RWPE2 (cell line): ENCODE measurements around the gene MYBPC3.

Source experiments
- ATAC-seq: fragments of 200-7000 bp; cut with Tn5 transposase; 3 replicates; pipeline ENCODE4 v1.9.1; 2021; ENCODE audit warnings: low read depth
- DNase-seq: peaks from one replicate; pipeline ENCODE4 v3.0.0-alpha.2; 2020; ENCODE audit warnings: low spot score
- H3K27ac ChIP-seq: fragments of 450-650 bp; 2 replicates; pipeline ENCODE4 v1.5.1; 2017; ENCODE audit warnings: mild to moderate bottlenecking; ENCODE audit not compliant: poor library complexity, severe bottlenecking
- H3K27me3 ChIP-seq: fragments of 250-450 bp; sonication (Bioruptor Pico); 2 replicates; pipeline ENCODE4 v1.5.1; 2021; ENCODE audit warnings: mild to moderate bottlenecking, moderate library complexity; ENCODE audit not compliant: insufficient read depth, poor library complexity, severe bottlenecking
- H3K36me3 ChIP-seq: fragments of 250-450 bp; sonication (Bioruptor Pico); 2 replicates; pipeline ENCODE4 v1.5.1; 2020; ENCODE audit warnings: low read depth, mild to moderate bottlenecking, moderate library complexity
- H3K4me1 ChIP-seq: fragments of 250-450 bp; sonication (Bioruptor Pico); 2 replicates; pipeline ENCODE4 v1.5.1; 2021; ENCODE audit warnings: mild to moderate bottlenecking, moderate library complexity; ENCODE audit not compliant: insufficient read depth, poor library complexity, severe bottlenecking
- H3K4me3 ChIP-seq: fragments of 250-450 bp; sonication (Bioruptor Pico); 2 replicates; pipeline ENCODE4 v1.5.1; 2021; ENCODE audit warnings: mild to moderate bottlenecking, moderate library complexity; ENCODE audit not compliant: severe bottlenecking
- H3K9me3 ChIP-seq: fragments of 250-450 bp; sonication (Bioruptor Pico); 2 replicates; pipeline ENCODE4 v1.5.1; 2021; ENCODE audit warnings: mild to moderate bottlenecking, moderate library complexity; ENCODE audit not compliant: severe bottlenecking
- TF ChIP-seq, protein P1 (sequence below): fragments of 450-650 bp; IDR thresholded peaks from one replicate; pipeline ENCODE4 v1.5.1; 2017; ENCODE audit warnings: mild to moderate bottlenecking, moderate library complexity; ENCODE audit not compliant: poor library complexity, severe bottlenecking

Gene MYBPC3

DNA sequence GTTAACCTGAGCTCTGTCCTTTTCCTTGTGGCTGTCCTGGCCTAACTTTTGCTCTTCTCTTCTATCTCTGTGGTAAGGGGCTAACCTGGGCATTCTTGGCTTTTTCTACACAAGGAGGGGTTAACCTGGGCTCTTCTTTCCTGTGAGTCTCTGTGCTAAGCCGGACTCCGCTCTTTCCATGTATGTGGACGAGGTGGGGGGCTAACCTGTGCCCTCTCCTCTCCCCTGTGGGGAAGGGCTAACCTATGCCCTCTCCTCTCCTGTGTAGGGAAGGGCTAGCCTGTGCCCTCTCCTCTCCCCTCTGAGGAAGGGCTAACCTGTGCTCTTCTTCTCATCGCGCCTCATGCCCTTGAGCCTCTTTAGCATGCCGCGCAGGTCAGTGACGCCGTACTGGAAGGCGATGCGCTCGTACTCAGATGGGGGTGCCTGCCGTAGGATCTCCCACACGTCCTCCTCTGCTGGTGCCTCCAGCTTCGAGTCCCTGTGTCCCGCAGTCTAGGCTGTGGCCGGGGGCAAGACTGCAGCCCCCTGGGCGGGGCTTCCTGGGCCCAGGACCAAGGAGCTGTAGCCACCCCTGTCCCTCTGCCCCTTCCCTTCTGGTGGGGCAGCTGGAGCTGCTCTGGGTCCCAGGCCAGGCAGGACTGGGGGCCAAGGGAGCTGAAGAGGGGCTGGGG is 6.5 kb downstream of the MYBPC3 start:
- H3K27ac ChIP-seq, result no peak overlapping the region
- ATAC-seq (no peak), DNase-seq (no peak)
- H3K36me3 ChIP-seq, result no peaks in the 10 kb centered on the region
- no peak overlapping the region for H3K4me3 ChIP-seq
- H3K9me3 ChIP-seq, result no peaks in the 10 kb centered on the region
- TF ChIP-seq, protein P1, sequence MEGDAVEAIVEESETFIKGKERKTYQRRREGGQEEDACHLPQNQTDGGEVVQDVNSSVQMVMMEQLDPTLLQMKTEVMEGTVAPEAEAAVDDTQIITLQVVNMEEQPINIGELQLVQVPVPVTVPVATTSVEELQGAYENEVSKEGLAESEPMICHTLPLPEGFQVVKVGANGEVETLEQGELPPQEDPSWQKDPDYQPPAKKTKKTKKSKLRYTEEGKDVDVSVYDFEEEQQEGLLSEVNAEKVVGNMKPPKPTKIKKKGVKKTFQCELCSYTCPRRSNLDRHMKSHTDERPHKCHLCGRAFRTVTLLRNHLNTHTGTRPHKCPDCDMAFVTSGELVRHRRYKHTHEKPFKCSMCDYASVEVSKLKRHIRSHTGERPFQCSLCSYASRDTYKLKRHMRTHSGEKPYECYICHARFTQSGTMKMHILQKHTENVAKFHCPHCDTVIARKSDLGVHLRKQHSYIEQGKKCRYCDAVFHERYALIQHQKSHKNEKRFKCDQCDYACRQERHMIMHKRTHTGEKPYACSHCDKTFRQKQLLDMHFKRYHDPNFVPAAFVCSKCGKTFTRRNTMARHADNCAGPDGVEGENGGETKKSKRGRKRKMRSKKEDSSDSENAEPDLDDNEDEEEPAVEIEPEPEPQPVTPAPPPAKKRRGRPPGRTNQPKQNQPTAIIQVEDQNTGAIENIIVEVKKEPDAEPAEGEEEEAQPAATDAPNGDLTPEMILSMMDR, result no peak
- no peaks in the 10 kb centered on the region for H3K4me1 ChIP-seq
- no peaks in the 10 kb centered on the region for H3K27me3 ChIP-seq

DNA sequence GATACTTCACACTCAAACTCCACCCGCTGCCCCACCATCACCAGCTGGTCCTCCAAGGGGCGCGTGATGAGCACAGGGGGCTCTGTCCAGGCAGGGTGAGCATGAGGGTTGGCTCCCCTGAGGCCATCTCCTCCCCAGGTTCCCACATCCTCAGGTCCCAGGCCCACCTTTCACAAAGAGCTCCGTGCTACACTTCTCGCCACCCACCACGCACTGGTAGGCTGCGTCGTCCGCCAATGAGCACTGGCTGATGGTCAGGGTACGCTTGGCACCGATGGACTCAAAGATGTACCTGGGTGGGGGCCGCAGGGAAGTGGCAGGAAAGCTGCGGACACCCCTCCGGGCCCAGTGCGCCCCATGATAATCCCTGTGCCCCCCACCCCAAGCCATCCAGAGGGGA is 9.6 kb downstream of the MYBPC3 start:
- ATAC-seq (no peak), DNase-seq (no peak)
- TF ChIP-seq, protein P1, result no peak
- no peaks in the 10 kb centered on the region for H3K9me3 ChIP-seq
- no peaks in the 10 kb centered on the region for H3K4me1 ChIP-seq
- H3K27me3 ChIP-seq, result no peaks in the 10 kb centered on the region
- H3K27ac ChIP-seq, result no peak overlapping the region
- no peaks in the 10 kb centered on the region for H3K36me3 ChIP-seq
- H3K4me3 ChIP-seq, result no peak overlapping the region

DNA sequence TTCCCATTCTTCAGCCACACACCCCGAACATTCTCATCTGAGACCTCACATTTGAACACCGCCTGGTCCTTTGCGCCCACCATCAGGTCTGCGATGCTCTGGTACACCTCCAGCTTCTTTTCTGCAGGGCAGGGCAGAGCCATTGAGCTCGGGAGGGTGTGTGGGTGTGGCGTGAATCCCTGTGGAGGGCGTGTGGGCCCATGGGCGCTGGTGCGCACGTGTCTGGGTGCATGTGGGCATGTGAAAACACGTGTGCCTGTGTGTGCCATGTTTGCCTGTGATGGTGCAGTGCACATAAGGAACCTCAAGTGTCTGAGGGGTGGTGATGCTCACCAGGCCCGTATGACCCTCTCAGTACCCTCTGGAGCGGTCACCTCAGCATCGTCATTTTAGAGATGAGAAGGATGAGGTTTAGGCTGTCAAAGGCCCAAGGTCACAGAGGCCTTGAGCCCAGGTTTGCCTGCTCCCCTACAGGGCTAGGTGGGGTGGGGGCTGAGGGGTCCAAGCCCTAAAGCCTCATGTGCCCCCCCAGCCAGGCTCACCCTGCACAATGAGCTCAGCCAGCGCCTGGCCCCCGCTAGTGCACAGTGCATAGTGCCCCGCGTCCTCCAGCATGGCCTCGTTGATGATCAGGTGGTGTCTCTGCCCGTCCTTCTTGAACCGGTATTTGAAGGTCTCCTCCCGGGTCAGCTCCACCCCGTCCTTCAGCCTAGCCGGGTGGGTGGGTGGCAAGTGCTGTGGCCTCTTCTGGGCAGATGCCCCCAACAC is 10.3 kb downstream of the MYBPC3 start:
- DNase-seq, result no peak
- Histone ChIP-seq H3K9me3 (no peaks in the 10 kb centered on the region), H3K27ac (no peak overlapping the region), H3K36me3 (no peaks in the 10 kb centered on the region), H3K27me3 (no peaks in the 10 kb centered on the region), H3K4me1 (no peaks in the 10 kb centered on the region), H3K4me3 (no peak overlapping the region)
- TF ChIP-seq, protein P1, result no peak
- ATAC-seq, result no peak

DNA sequence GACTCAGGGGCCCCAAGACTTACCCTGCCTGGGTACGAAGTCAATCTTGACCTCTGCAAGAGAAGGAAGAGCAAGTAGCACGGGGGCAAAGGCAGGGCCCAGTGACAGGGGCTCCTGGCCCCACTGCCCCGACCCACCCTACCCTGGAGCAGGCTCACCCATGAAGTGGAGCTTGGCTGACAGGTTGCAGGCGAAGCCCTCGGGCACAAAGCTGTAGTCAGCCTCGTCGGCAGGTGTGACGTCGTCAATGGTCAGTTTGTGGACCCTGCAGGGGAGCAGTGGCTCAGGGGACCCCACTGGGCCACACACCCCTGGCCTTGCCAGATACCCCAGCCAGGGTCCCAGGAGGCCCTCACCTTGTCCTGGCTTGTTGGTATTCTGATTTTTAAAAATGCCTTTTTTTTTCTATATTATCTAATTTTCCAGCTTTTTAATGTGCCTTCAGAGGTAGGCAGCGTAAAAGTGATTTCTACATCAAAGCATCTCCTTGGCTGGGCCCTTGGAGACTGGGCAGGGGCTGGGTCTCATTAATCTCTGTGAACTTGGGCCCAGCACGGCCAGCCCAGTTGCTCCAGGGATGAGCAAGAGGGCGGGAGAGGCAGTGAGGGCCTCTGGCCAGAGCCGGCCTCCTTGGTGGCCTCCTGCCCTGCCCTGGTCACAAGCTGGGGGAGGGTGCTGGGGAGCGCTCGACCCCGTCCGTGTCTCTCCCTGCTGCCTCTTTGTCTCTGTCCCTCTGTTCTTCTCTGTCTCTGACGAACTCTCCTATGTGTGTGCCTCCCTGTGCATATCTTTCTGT is 11.3 kb downstream of the MYBPC3 start:
- Histone ChIP-seq H3K4me1 (no peaks in the 10 kb centered on the region), H3K36me3 (no peaks in the 10 kb centered on the region), H3K9me3 (no peaks in the 10 kb centered on the region), H3K27me3 (no peaks in the 10 kb centered on the region), H3K4me3 (no peak overlapping the region), H3K27ac (no peak overlapping the region)
- ATAC-seq, result no peak
- no peak for DNase-seq
- TF ChIP-seq, protein P1, result no peak
